ENCODE results near the gene GPS1.

Gene GPS1

GRCh38 chr17:82015311-82015971 lies 36.3 kb upstream of the GPS1 start:
- no peak for DNase-seq

GRCh38 chr17:82016061-82016874 lies 35.4 kb upstream of the GPS1 start:
- no peak for DNase-seq

- no peak for DNase-seq
Measured at GRCh38 chr17:82016875-82017459, 34.7 kb upstream of the GPS1 start.

- DNase-seq: no peak
Measured at GRCh38 chr17:82017612-82018151, 34.0 kb upstream of the GPS1 start.

GRCh38 chr17:82018152-82018988 lies 33.3 kb upstream of the GPS1 start:
- DNase-seq: no peak

GRCh38 chr17:82018989-82019689 lies 32.6 kb upstream of the GPS1 start:
- DNase-seq: no peak

GRCh38 chr17:82019690-82020571 lies 31.8 kb upstream of the GPS1 start:
- peak; percentile 44 for DNase-seq

- DNase-seq: no peak
Measured at GRCh38 chr17:82020572-82021106, 31.1 kb upstream of the GPS1 start.

- DNase-seq: peak; percentile 24
Measured at GRCh38 chr17:82021107-82021899, 30.4 kb upstream of the GPS1 start.

- DNase-seq: no peak
Measured at GRCh38 chr17:82021900-82022309, 29.8 kb upstream of the GPS1 start.

- DNase-seq: no peak
Measured at GRCh38 chr17:82022310-82022980, 29.3 kb upstream of the GPS1 start, which contains the start of gene CENPX. CENPX (minus strand) TSS chr17:82022878; CDS start chr17:82022861, 17 bp downstream.

GRCh38 chr17:82022981-82023446 lies 28.7 kb upstream of the GPS1 start, which contains the start of gene LRRC45:
LRRC45 (plus strand) TSS chr17:82023305; CDS start chr17:82023644, 339 bp downstream.
- DNase-seq: peak; percentile 100

- DNase-seq: no peak
Measured at GRCh38 chr17:82023447-82024241, 28.1 kb upstream of the GPS1 start.

- no peak for DNase-seq
Measured at GRCh38 chr17:82024859-82025258, 26.8 kb upstream of the GPS1 start.

GRCh38 chr17:82025401-82026107 lies 26.1 kb upstream of the GPS1 start:
- DNase-seq: no peak

GRCh38 chr17:82028246-82028645 lies 23.5 kb upstream of the GPS1 start:
- DNase-seq: no peak

- no peak for DNase-seq
Measured at GRCh38 chr17:82028966-82029365, 22.7 kb upstream of the GPS1 start.
